Raji (cell line): ENCODE measurements around the gene ATP2A2.

Experiments used
- POLR2A ChIP-seq: IDR thresholded peaks from 2 replicates; pipeline ENCODE4 v1.6.1; 2011; ENCODE audit warnings: low read depth, low read length, control low read depth; ENCODE audit not compliant: insufficient read depth

Gene ATP2A2

DNA sequence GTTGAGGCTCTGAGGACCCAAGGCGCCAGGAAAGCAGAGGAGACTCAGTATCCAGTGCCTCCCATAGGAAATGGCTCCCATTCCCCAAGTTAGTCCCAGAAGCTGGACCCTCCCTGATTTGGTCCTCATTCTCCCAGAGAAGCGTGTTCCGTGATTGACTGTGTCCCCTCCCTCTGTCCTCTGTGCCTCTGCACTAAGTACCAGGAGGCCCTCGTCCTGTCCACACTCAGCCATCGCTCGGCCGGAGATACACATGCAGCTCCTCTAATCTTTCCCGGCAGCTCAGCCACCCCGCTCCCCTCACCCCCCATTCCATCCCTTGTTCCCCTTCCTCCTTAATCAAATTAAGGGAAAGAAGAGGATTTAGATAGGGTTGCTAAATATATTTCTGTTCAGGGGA lies 28.3 kb upstream of the ATP2A2 start:
- TF ChIP-seq POLR2A, result no peak

DNA sequence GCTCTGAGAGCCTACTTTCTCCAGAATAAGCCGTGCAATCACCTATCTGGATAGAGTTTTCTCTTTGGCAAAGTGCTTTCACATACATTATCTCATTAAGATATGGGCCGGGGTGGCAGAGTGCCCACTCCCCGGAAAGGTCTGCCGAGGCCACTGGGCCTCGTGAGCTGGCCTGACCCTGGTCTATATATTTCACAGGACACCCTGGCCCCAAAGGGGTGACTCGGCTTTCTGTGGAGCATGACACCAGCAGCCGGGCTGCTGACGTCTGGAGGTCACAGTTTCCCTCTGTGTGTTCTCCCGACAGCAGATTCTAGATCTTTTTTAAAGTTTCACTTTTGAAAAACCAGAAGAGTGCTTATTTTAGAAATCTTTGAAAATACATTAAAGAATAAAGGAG lies 27.9 kb upstream of the ATP2A2 start:
- no peak for TF ChIP-seq POLR2A

DNA sequence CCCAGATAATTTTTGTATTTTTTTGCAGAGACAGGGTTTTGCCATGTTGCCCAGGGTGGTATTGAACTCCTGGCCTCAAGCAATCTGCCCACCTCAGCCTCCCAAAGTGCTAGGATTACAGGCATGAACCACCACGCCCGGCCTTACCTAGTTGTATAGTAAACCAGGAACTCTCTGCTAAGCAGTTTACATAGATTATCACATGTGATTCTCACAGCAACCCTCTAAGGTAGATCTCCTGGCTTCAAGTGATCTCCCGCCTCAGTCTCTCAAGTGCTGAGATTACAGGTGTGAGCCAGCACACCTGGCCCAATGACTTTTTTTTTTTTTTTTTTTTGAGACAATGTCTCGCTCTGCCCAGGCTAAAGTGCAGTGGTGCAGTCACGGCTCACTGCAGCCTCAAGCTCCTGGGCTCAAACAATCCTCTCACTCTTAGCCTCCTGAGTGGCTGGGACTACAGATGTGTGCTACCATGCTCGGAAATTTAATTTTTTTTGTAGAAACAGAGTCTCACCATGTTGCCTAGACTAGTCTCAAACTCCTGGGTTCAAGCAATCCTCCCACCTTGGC lies 26.0 kb upstream of the ATP2A2 start:
- TF ChIP-seq POLR2A, result no peak

DNA sequence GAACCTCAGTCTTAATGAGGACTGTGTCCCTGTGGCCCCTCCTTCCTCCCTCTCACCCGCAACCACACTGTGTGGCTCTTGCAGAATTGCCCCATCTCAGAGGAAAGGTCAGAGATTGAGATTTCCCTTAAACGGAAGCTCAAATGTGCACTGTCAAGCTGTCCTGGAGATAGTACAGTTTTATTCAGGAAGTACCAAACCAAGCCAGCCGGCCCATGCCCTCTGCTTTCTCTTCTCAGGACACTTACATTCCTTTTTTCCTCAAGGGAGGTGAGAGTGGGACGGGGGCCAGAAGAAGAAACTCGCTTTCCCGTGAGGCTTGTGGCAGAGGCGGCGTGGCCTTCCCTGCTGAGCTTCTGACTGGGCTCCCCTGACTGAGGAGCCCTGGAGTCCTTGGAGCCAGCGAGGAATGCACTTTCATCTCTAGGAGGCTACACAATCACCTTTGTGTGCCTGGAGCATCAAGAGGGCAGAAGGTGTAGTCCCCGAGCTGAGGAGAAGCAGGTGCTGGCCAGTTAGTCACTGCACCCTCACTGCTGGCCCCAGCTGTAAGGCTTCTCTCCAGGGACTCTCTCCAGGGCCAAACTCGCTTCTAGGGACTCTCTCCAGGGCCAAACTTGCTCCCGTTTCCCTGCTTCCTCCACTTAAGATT lies 24.1 kb upstream of the ATP2A2 start:
- no peak for TF ChIP-seq POLR2A

DNA sequence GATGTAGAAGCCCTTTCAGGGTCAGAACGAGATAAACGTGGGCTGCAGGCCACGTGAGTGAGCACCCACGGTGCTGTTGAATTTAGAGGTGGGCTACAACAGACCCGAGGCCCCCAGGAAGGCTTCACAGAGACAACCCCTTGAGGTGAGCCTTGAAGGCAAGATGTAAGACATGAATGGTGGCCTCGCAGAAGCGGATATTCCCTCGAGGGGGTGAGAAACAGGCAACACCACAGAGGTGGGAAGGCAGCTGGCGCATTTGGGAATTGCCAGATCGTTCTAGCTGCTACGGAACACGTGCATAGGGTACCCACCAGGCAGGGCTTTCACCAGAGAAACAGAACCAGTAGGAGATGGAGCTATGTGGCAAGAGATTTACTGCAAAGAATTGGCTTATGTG lies 22.6 kb upstream of the ATP2A2 start:
- TF ChIP-seq POLR2A, result no peak

DNA sequence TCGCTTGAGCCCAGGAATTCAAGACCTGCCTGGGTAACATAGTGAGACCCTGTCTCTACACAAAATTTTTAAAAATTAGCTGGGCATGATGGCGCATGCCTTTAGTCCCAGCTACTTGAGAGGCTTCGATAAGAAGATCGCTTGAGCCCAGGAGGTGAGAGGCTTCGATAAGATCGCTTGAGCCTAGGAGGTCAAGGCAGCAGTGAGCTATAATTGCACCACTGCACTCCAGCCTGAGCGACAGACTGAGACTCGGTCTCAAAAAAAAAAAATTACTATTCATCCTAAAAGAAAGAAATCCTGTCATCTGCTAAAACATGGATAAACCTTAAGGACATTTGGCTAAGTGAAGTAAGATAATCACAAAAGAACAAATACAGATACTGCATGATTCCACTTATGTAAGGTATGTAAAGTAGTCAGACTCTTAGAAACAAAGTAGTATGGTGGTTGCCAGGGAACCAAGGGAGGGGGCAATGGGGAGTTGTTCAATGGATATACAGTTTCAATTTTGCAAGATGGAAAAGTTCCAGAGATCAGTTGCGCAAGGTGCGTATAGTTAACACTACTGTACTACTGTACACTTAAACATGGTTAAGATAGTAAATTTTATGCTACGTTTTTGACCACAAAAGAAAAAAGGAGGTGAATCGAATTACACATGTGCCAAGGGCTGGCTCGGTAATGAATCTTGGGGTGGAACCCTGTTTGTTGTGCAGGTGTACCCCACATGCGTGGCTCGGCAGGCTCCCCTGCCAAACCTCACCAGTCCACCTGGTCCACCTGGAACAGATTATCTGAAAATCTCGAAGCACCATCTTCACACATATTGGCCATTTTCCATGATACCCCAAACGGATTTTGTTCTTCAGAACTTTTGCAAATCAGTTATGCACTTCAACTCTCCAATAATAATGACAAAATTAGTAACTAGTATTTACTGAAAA lies 18.3 kb upstream of the ATP2A2 start:
- TF ChIP-seq POLR2A, result no peak

DNA sequence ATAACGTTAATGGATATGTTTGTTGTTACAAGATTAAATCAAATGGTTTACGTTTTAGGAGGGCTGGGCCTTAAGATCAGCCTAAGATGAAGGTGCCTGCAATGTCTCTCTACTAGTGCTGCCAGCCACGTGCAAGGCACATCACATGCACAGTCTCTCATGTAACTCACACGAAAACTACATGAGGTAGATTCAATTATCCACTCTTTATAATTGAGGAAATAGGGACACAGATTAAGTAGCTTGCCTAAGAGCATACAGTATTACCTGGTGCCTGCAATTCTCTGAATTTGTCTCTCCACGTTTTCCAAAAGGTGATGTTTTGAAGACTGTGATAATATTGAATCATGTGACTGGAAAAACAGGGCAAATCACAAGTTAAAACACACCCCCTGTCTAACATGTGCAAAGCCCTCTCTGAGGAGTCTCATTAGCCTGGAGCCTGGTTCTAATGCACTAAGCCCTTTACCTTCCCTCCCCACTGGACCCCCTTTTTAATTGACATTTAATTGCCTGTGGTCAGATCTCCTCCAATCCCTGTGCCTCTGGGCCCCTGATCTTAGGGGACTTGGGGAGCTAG lies 14.6 kb upstream of the ATP2A2 start:
- TF ChIP-seq POLR2A, result no peak

DNA sequence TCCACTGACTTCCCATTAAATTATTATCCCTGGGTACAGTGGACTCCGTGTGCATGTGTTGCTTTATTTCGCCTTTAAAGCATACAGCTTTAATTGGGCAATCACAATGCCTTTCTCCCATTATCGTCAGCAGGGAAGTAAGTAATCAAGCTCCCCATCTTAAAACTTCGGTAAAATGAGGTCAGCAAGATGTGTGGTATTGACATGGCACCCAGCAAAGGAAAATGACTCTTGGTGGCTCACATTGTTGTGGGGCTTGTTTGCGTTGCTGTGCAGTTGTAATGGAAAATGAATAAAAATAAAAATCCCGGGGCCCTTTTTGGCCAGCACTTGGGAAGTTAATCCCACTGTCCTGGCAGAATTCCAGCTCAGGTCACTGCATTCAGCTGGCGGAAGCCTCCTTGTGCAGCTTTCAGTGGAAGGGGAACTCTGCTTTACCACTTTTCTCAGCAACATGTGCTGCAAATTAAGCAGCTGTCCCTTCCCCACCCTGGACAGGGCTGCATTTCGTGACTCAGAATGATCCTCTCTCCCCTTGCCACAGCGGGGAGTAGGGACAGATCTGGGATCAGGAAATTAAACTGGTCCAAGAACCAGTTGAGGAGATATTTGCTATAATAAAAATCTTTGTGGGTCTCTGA lies 13.9 kb upstream of the ATP2A2 start:
- TF ChIP-seq POLR2A, result no peak

DNA sequence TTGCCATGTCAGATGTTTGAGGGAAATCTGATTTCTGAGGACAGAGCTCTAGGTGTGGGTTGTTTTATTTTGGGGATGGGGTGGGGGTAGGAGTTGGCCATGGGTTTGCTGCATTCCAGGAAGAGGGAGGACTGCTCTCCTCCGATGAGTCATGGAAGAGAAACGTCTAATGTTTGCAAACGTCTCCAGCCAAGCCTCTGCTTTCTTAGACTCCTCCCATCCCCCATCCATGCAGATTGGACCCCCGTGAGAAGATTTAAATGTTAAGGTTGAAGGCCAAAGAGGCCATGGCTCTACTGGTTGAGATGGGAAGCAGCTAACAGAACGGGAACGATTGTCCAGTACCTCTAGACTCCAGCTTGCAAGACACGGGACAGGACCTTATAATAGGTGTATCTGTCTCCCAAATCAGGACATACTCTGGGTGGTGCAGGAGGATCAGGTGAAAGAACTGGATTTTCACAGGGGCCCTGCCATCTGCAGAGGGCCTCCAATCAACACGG lies 11.4 kb upstream of the ATP2A2 start:
- TF ChIP-seq POLR2A, result no peak

DNA sequence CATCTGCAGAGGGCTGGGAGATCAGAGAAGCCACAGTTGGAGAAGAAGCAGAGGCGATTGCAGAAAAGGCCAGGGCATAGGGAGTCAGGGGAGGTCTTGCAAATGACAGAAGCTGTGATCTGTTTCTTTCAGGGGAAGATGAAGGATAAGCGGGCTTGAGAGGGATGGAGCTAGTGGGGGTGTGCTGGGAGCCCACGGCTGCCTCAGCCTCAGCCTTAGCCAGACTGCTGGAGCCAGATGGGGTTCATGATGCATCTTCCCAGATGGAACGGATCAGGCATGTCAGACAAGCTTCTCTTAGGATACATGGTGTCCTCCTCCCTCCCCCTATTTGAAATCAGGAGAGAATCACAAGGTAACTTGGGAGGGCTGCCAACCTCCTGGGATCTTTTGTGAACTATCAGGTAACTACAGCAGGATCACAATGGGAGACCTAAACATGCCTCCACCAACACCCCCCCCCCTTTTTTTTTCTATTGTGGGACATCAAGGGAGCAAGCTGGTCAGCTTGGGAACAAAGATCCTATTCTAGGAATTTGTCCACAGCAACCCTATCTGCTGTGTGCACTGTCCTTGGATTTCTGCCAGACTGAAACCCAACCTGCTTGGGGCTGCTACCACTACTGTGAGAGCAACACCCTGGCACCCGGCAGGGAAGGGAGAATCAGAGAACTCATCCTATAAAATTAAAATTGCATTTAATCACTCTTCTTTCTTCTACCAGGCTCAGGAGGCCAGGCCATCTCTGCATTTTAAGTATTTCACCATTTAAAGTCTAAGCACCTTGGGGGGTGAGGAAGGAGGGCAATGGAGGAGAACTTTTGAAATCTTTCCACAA lies 10.7 kb upstream of the ATP2A2 start:
- TF ChIP-seq POLR2A, result no peak

DNA sequence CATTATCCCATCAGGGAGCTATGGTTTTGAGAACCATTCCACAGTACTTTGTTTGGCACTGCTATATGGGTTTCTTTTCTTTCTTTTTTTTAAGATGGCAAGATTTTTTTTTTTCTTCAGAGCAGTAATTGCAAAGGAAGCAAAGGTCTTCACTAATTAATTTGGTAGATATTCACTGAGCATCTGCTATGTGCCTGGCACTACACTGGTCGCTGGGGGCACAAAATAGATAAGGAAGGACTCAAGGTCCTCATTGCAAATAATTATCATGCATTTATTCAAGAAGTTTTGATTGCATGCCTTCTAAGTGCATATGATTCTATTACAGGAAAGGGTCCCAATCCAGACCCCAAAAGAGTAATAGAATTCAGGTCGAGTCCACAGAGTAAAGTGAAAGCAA lies 10.0 kb upstream of the ATP2A2 start:
- TF ChIP-seq POLR2A, result no peak

DNA sequence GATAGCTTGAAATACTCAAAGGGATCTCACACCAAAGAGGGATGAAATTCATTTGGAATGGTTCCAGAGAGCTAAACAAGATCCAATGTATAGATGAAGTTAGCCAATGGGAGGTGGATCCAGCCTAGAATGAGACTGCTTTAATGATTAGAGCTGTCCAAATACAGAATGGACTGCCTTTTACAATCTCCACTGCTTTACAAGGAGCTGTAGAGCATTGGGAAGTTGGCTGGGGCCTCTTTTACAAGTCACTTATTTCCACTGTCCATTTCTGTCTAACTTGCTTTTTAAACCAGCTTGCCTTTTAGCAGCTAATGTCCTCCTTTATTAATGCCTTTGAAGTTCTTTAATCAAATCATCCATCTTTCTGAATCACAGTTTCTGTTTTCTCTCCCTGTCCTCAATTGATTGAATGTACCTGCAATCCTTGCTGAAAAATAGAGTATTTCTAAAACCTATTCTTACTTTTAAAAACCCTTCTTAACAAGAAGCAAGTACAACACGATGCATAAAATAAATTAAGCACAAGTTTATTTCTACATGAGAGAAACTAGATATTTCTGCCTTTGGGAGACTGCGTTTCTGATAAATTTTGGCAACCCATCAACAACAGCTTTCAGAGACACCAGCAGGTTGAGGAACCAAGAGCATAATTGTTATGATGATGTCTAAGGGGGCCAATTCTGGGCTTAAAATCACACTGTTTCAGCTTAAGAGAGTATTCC lies 3.4 kb upstream of the ATP2A2 start:
- TF ChIP-seq POLR2A, result no peak

DNA sequence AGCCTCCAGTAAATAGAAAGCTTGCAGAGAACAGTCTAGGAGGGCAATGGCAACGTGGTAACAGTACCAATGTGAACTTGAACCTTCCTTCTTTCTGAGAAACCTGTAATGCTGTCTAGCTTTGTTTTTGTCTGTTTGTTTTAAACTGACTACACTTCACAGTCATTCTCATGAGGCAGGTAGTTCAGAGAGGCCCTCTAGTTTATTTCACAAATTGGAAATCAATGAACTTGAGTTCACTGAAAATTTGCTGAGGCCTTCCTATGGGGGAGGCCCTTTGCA lies 2.9 kb upstream of the ATP2A2 start:
- TF ChIP-seq POLR2A, result no peak
